ENCODE data around the gene ZNF443.
"Not testable (repeated sequence)": the region's sequence is repeated elsewhere in the genome, so short reads cannot be mapped to it uniquely, and the experiment has no call there.

Gene ZNF443

GRCh38 chr19:12411893-12412292 is 28.9 kb downstream of the ZNF443 start:
- DNase-seq = no peak

GRCh38 chr19:12400633-12401502 is 40.0 kb downstream of the ZNF443 start, which contains the start of gene ZNF799:
TSS of gene ZNF799 (minus strand) at chr19:12401271. CDS start at chr19:12401070, 201 bp downstream.
- peak; percentile 95 for DNase-seq

- DNase-seq = peak; percentile 9
Measured at GRCh38 chr19:12399901-12400632, 40.8 kb downstream of the ZNF443 start.

GRCh38 chr19:12391148-12391547 is 49.7 kb downstream of the ZNF443 start:
- not testable (repeated sequence) for DNase-seq

- not testable (repeated sequence) for DNase-seq
Measured at GRCh38 chr19:12386365-12386764, 54.5 kb downstream of the ZNF443 start.

GRCh38 chr19:12380444-12380737 is 60.4 kb downstream of the ZNF443 start:
- DNase-seq = no peak

- DNase-seq = no peak
Measured at GRCh38 chr19:12379732-12380443, 60.9 kb downstream of the ZNF443 start.
